ENCODE results near the gene TNRC18.

The TNRC18 gene

DNA sequence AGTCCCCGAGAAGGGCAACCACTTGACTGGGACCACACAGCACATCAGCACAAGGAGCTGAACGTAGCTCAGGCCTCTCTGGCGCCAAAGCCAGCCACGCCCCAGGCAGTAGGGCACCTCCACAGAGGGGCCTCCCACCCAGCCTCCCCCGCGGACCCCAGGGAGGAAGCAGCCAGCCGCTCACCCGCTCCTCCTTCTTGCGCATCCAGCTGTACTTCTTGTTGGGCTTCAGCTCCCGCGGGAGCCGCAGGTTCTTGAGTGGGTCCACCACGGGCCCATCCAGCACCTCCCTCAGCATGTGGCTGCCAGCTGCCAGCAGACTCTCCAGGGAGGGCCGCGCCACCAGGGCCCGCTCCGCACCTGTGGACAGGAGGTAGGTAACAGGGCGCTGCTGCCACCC is 61.2 kb downstream of the TNRC18 start (continued):
- no peak for TF ChIP-seq KLF7 (tag by site-specific recombination; IDR thresholded peaks at IDR 0.05; ENCODE audit: borderline replicate concordance)

DNA sequence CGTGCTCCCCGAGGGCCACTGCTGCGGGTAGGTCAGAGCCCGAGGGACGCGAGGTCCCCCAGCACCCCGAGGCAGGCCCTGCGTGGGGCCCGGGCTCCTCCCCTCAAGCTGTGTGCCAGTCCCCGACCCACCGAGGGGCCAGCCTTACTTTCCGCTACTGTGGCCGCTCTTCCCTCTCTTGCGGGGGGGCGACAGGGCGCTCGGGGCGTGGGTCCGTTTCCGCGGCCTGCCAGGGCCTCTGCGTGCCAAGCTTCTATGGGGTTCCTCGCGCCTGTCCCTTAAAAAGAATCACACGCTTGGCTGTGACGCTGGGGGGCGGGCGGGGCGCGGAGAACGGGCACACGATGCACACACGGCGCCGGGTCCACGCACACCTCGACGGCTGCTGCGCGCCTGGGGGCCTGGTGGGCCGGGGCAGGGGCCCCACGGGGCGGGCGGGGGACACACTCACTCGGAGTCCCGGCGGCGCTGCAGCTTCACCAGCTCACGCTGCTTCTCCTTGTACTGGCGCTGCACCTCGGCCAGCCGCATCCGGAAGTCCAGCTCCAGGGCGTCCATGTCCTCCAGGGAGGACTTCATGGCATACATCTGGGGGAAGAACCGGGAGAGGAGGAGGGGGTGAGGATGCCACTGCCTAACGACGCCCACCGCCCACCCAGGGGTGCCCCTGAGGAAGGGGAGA is 62.0 kb downstream of the TNRC18 start:
- CTCF ChIA-PET, result interaction anchor here (0.6 kb wide), 1 partner anchor 133 kb away, joined by 3 read pairs; no protein-coding TSS in a partner anchor

More for the DNA sequence above, 62.0 kb downstream of the TNRC18 start:
- H3K9me3 ChIP-seq (ENCODE audit: control insufficient read depth, insufficient read depth, low read depth, low read length), result no peaks in the 10 kb centered on the region
- POLR2A ChIA-PET, result no interaction called here
- H3K4me1 ChIP-seq (ENCODE audit: control insufficient read depth, insufficient read depth, low read length), result no peaks in the 10 kb centered on the region
- no peak overlapping the region for H3K4me3 ChIP-seq (ENCODE audit: low read depth, low read length)
- peaks cover 18 to 53% of the 10 kb centered on the region in 2 experiments; a peak in 2 of 3 replicates for H3K36me3 ChIP-seq (ENCODE audit: control insufficient read depth in 2 of 2, insufficient read depth in 1 of 2, low read length in 2 of 2)
- H3K27ac ChIP-seq (ENCODE audit: extremely low read depth, low read depth, low read length), result no peak overlapping the region
- TF ChIP-seq ZNF623 (tag by site-specific recombination; IDR thresholded peaks at IDR 0.05) (no peak), ZBTB48 (tag by site-specific recombination; IDR thresholded peaks at IDR 0.05) (no peak), ZNF701 (tag by site-specific recombination; IDR thresholded peaks at IDR 0.05) (no peak), ZNF747 (tag by site-specific recombination; IDR thresholded peaks at IDR 0.05) (no peak), TSHZ1 (tag by site-specific recombination; IDR thresholded peaks at IDR 0.05; ENCODE audit: borderline replicate concordance) (no peak), ZNF664 (tag by site-specific recombination; IDR thresholded peaks at IDR 0.05) (no peak), ZNF341 (tag by site-specific recombination; IDR thresholded peaks at IDR 0.05; ENCODE audit: low read depth) (no peak), TRIM28 (IDR thresholded peaks at IDR 0.05; ENCODE audit: borderline replicate concordance, low read length) (no peak), ZNF366 (tag by site-specific recombination; conservative IDR thresholded peaks at IDR 0.05) (no peak), ZNF23 (tag by site-specific recombination; IDR thresholded peaks at IDR 0.05; ENCODE audit: borderline replicate concordance) (no peak), ZNF24 (tag by site-specific recombination; IDR thresholded peaks at IDR 0.05) (no peak), ZNF660 (tag by site-specific recombination; IDR thresholded peaks at IDR 0.05) (no peak), ZNF518A (tag by site-specific recombination; conservative IDR thresholded peaks at IDR 0.05; ENCODE audit: low read depth) (no peak), SP3 (tag by site-specific recombination; IDR thresholded peaks at IDR 0.05) (no peak)
- TF ChIP-seq, protein P1, sequence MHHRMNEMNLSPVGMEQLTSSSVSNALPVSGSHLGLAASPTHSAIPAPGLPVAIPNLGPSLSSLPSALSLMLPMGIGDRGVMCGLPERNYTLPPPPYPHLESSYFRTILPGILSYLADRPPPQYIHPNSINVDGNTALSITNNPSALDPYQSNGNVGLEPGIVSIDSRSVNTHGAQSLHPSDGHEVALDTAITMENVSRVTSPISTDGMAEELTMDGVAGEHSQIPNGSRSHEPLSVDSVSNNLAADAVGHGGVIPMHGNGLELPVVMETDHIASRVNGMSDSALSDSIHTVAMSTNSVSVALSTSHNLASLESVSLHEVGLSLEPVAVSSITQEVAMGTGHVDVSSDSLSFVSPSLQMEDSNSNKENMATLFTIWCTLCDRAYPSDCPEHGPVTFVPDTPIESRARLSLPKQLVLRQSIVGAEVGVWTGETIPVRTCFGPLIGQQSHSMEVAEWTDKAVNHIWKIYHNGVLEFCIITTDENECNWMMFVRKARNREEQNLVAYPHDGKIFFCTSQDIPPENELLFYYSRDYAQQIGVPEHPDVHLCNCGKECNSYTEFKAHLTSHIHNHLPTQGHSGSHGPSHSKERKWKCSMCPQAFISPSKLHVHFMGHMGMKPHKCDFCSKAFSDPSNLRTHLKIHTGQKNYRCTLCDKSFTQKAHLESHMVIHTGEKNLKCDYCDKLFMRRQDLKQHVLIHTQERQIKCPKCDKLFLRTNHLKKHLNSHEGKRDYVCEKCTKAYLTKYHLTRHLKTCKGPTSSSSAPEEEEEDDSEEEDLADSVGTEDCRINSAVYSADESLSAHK (tag by site-specific recombination; IDR thresholded peaks at IDR 0.05), result no peak

Data from HEK293 (cell line).